HepG2 (cell line): ENCODE results near the gene CFAP100. TPM values are rescaled to one million over a fixed set of nuclear protein-coding genes. Genes with fewer than 3 reads are reported as not detected.

Experiments
- AKNA ChIP-seq: sonication (generic); formaldehyde crosslinking; IDR thresholded peaks from 2 replicates; pipeline ENCODE4 v1.4.0; 2020; ENCODE audit warnings: missing genetic modification reagents, borderline replicate concordance
- BRCA1 ChIP-seq: sonication (generic); formaldehyde crosslinking; IDR thresholded peaks from 2 replicates; pipeline ENCODE4 v1.4.0; 2020; ENCODE audit warnings: missing genetic modification reagents
- BRD4 ChIP-seq: sonication (generic); formaldehyde crosslinking; IDR thresholded peaks from 2 replicates; pipeline ENCODE4 v1.4.0; 2020; ENCODE audit warnings: missing genetic modification reagents
- GLMP ChIP-seq: sonication (generic); formaldehyde crosslinking; IDR thresholded peaks from 2 replicates; pipeline ENCODE4 v1.9.0; 2021; ENCODE audit warnings: missing genetic modification reagents, mild to moderate bottlenecking, borderline replicate concordance
- HNRNPUL1 ChIP-seq: fragments of 200-400 bp; formaldehyde crosslinking; IDR thresholded peaks from 2 replicates; pipeline ENCODE4 v1.6.1; 2017; ENCODE audit warnings: low read depth, mild to moderate bottlenecking, low read length, moderate library complexity
- PHF21A ChIP-seq: sonication (generic); formaldehyde crosslinking; IDR thresholded peaks from 2 replicates; pipeline ENCODE4 v1.5.0; 2020; ENCODE audit warnings: mild to moderate bottlenecking, missing genetic modification reagents
- SALL2 ChIP-seq: sonication (generic); formaldehyde crosslinking; IDR thresholded peaks from 2 replicates; pipeline ENCODE4 v1.8.1; 2023; ENCODE audit warnings: mild to moderate bottlenecking, missing genetic modification reagents, inconsistent platforms
- STAT5B ChIP-seq: sonication (generic); formaldehyde crosslinking; IDR thresholded peaks from 2 replicates; pipeline ENCODE4 v1.4.0; 2020; ENCODE audit warnings: missing genetic modification reagents
- TCF7 ChIP-seq: sonication (generic); IDR thresholded peaks from 2 replicates; pipeline ENCODE4 v1.6.1; 2016; ENCODE audit warnings: antibody characterized with exemption, low read depth
- TFE3 ChIP-seq: IDR thresholded peaks from 2 replicates; pipeline ENCODE4 v1.6.1; 2016
- ZNF318 ChIP-seq: sonication (generic); formaldehyde crosslinking; IDR thresholded peaks from 2 replicates; pipeline ENCODE4 v1.4.0; 2020; ENCODE audit warnings: mild to moderate bottlenecking, missing genetic modification reagents
- ZNF546 ChIP-seq: sonication (generic); formaldehyde crosslinking; conservative IDR thresholded peaks from 2 replicates; pipeline ENCODE4 v1.8.1; 2023; ENCODE audit warnings: mild to moderate bottlenecking, missing genetic modification reagents
- ZNF703 ChIP-seq: sonication (generic); formaldehyde crosslinking; IDR thresholded peaks from 2 replicates; pipeline ENCODE4 v1.5.1; 2020; ENCODE audit warnings: missing genetic modification reagents, mild to moderate bottlenecking, moderate library complexity, borderline replicate concordance
- ZNF816 ChIP-seq: sonication (generic); formaldehyde crosslinking; IDR thresholded peaks from 2 replicates; pipeline ENCODE4 v1.8.0; 2022; ENCODE audit warnings: missing genetic modification reagents, mild to moderate bottlenecking, borderline replicate concordance
- polyA plus RNA-seq, 8 experiments: library from polyadenylated mRNA; depleted of rRNA in 3 of 8; stranded (reverse) in 7 of 8; unstranded in 1 of 8; fragments of >200 nt; fragmentation: Illumina TruSeq in 4 of 8; extraction: Trizol in 4 of 8; gene quantifications; 2 replicates each; pipeline versions ENCODE4 v1.2.1 to v1.2.3, GENCODE V29; 2011 to 2016; ENCODE audit warnings: low read depth in 4 of 8, missing spikeins in 1 of 8, mixed read lengths in 1 of 8; ENCODE audit not compliant: insufficient read depth in 1 of 8
- total RNA-seq, 5 experiments: library from RNA; depleted of rRNA; stranded (reverse); fragments of >200 nt; fragmentation: Illumina TruSeq; extraction: Trizol; gene quantifications; 2 replicates each; pipeline ENCODE4 v1.2.3, GENCODE V29; 2016; ENCODE audit warnings: low read depth in 1 of 5

CFAP100 gene
- total and polyA plus RNA-seq, 2 of the 13 experiments (the other 11 are each of a cell fraction or from before 2014, with no cell fraction given) = 0.32 TPM; not detected in 1

DNA sequence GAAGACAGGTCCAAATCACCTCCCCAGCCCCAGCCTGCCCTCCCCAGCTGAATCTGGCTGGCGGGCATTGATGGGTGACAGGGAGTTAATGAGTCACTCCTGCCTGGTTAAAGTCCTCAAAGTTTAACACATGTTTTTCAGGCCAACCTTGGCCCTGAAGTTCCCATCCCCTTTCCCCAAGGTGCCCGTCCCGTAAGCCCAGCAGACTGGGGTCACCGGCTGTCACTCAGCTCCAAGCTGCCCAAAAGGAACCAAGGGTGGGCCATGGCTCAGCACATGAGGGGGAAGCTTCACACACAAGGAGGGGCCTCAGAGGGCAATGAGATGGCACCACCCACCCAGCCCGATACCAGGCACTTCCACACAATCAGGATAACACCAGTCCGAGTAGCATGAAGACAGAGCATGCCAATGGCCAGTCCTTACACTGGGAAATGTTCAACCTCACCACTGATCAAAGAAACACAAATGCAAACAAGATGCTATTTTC lies 27.3 kb upstream of the CFAP100 start (continued):
- TF ChIP-seq BRD4 (CRISPR knock-in tag) (no peak), BRCA1 (CRISPR knock-in tag) (no peak), SALL2 (CRISPR knock-in tag) (no peak), ZNF703 (CRISPR knock-in tag) (no peak), GLMP (no peak), STAT5B (no peak), AKNA (CRISPR knock-in tag) (no peak), ZNF318 (CRISPR knock-in tag) (no peak), TCF7 (no peak), TFE3 (CRISPR knock-in tag) (no peak), PHF21A (CRISPR knock-in tag) (peak; percentile 31; the same call in 1 of the 2 replicates), ZNF546 (CRISPR knock-in tag) (no peak), HNRNPUL1 (no peak), ZNF816 (CRISPR knock-in tag) (no peak)
